A549 (cell line): ENCODE results near the gene CNOT2. TPM values are rescaled to one million over a fixed set of nuclear protein-coding genes. Genes with fewer than 3 reads are reported as not detected.

ENCODE experiments used
- ATAC-seq, 2 experiments: fragments of 200-7000 bp in 1 of 2; fragments of >200 bp in 1 of 2; cut with Nextera tagmentation in 1 of 2; cut with Tn5 transposase in 1 of 2; 3 replicates each; pipeline versions ENCODE4 v1.8.0 to v1.9.1; 2018 to 2020; ENCODE audit warnings: mild to moderate bottlenecking in 1 of 2, moderate library complexity in 1 of 2
- CTCF ChIA-PET: fragments of 300-600 bp; sonication (Branson Sonifier 250); formaldehyde crosslinking; extraction: SDS; loops from one replicate; lab custom pipeline; 2021; ENCODE audit warnings: antibody characterized with exemption, inconsistent platforms; lab: Yijun Ruan, JAX
- POLR2A ChIA-PET: fragments of 350-600 bp; formaldehyde crosslinking; extraction: SDS; loops from one replicate; lab custom pipeline; 2021; ENCODE audit warnings: antibody characterized with exemption, inconsistent platforms; lab: Yijun Ruan, JAX
- DNase-seq, 2 experiments: peaks; one replicate each; pipeline versions ENCODE4 v3.0.0 to v3.0.0-alpha.2; 2011 to 2016; ENCODE audit warnings: low read depth in 1 of 2, low spot score in 1 of 2
- FAIRE-seq: peaks from 2 replicates; lab custom pipeline; 2011; peaks lifted over from hg19 to GRCh38; lab: Jason Lieb, UNC
- H3K27ac ChIP-seq, 2 experiments: fragments of >200 bp; sonication (Bioruptor Twin); formaldehyde crosslinking; 3 replicates each; pipeline ENCODE4 v1.5.1; 2016 to 2017
- H3K4me1 ChIP-seq: fragments of >200 bp; sonication (Bioruptor Twin); formaldehyde crosslinking; 3 replicates; pipeline ENCODE4 v1.6.1; 2016
- H3K4me2 ChIP-seq: fragments of >200 bp; sonication (Bioruptor Twin); formaldehyde crosslinking; 3 replicates; pipeline ENCODE4 v1.6.1; 2016
- H3K4me3 ChIP-seq: fragments of >200 bp; sonication (Bioruptor Twin); formaldehyde crosslinking; 3 replicates; pipeline ENCODE4 v1.5.1; 2016
- H3K9me3 ChIP-seq: fragments of >200 bp; sonication (Bioruptor Twin); formaldehyde crosslinking; 3 replicates; pipeline ENCODE4 v1.6.1; 2016
- ESRRA ChIP-seq: fragments of 150-350 bp; IDR thresholded peaks from 2 replicates; pipeline ENCODE4 v1.6.1; 2014; ENCODE audit warnings: mild to moderate bottlenecking, low read length, borderline replicate concordance
- FOSB ChIP-seq: fragments of 250-450 bp; sonication (Bioruptor Pico); IDR thresholded peaks from 2 replicates; pipeline ENCODE4 v1.5.0; 2020; ENCODE audit warnings: mild to moderate bottlenecking, moderate library complexity
- HOXB13 ChIP-seq: fragments of 250-450 bp; sonication (Bioruptor Pico); IDR thresholded peaks from 2 replicates; pipeline ENCODE4 v1.5.0; 2020; ENCODE audit warnings: low read depth, mild to moderate bottlenecking, moderate library complexity
- JUN ChIP-seq, 2 experiments: fragments of >200 bp; sonication (Bioruptor Twin); formaldehyde crosslinking; IDR thresholded peaks; 2 replicates in 1 of 2; 3 replicates in 1 of 2; pipeline ENCODE4 v1.6.1; 2016 to 2017
- JUNB ChIP-seq: fragments of >200 bp; sonication (Bioruptor Twin); formaldehyde crosslinking; IDR thresholded peaks from 2 replicates; pipeline ENCODE4 v1.6.1; 2016
- KDM1A ChIP-seq: fragments of 200-600 bp; sonication (generic); IDR thresholded peaks from 2 replicates; pipeline ENCODE4 v1.6.1; 2016; ENCODE audit warnings: low read depth, mild to moderate bottlenecking
- KDM5A ChIP-seq: fragments of 200-600 bp; sonication (generic); IDR thresholded peaks from 2 replicates; pipeline ENCODE4 v1.6.1; 2016; ENCODE audit warnings: antibody characterized with exemption, mild to moderate bottlenecking
- MAFK ChIP-seq: fragments of 450-650 bp; IDR thresholded peaks from 2 replicates; pipeline ENCODE4 v1.6.1; 2014; ENCODE audit not compliant: partially characterized antibody
- NR3C1 ChIP-seq: fragments of >200 bp; sonication (Bioruptor Twin); formaldehyde crosslinking; IDR thresholded peaks from 3 replicates; pipeline ENCODE4 v1.6.1; 2017
- PHF8 ChIP-seq: fragments of 200-600 bp; sonication (generic); IDR thresholded peaks from 2 replicates; pipeline ENCODE4 v1.6.1; 2016; ENCODE audit warnings: low read depth, mild to moderate bottlenecking, antibody characterized with exemption, moderate library complexity, borderline replicate concordance
- RAD21 ChIP-seq, 2 experiments: fragments of >200 bp in 1 of 2; sonication (Bioruptor Twin) in 1 of 2; formaldehyde crosslinking in 1 of 2; IDR thresholded peaks in 1 of 2; conservative IDR thresholded peaks in 1 of 2; 2 replicates in 1 of 2; 3 replicates in 1 of 2; pipeline ENCODE4 v1.6.1; 2012 to 2018; ENCODE audit warnings: inconsistent platforms in 1 of 2
- RARB ChIP-seq: fragments of 250-450 bp; sonication (Bioruptor Pico); IDR thresholded peaks from 2 replicates; pipeline ENCODE4 v1.8.0; 2021; ENCODE audit warnings: mild to moderate bottlenecking, moderate library complexity
- SREBF2 ChIP-seq: fragments of 450-650 bp; IDR thresholded peaks from 2 replicates; pipeline ENCODE4 v1.6.1; 2014; ENCODE audit warnings: mild to moderate bottlenecking, moderate library complexity
- ZC3H11A ChIP-seq: fragments of 450-650 bp; IDR thresholded peaks from 2 replicates; pipeline ENCODE4 v1.6.1; 2014; ENCODE audit warnings: antibody characterized with exemption, mild to moderate bottlenecking
- WGBS: methylation state at CpG from one replicate; pipeline ENCODE4 v1.1.6; 2017; ENCODE audit errors: missing lambda C conversion rate; 5-methylcytosine and 5-hydroxymethylcytosine counted together
- polyA plus RNA-seq, 4 experiments: library from polyadenylated mRNA; depleted of rRNA in 3 of 4; stranded (reverse); fragments of >200 nt; fragmentation: RNase III in 1 of 4; extraction: RNeasy Plus Mini Kit Qiagen cat#74134 plus additional on column Dnase treatment in 1 of 4; gene quantifications; 2 replicates in 3 of 4; 3 replicates in 1 of 4; pipeline ENCODE4 v1.2.3, GENCODE V29; 2011 to 2017
- TF ChIP-seq, protein P1 (sequence below): fragments of 200-600 bp; sonication (generic); IDR thresholded peaks from 2 replicates; pipeline ENCODE4 v1.6.1; 2016; ENCODE audit warnings: antibody characterized with exemption, mild to moderate bottlenecking, moderate library complexity
- TF ChIP-seq, protein P2 (sequence below): fragments of 150-350 bp; IDR thresholded peaks from 2 replicates; pipeline ENCODE4 v1.6.1; 2014; ENCODE audit warnings: low read depth, mild to moderate bottlenecking, low read length

Gene CNOT2
- polyA plus RNA-seq, 2 of the 4 experiments (the other 2 are of a cell fraction) = 87.2 to 105 TPM

- TF ChIP-seq ZC3H11A = no peak
- no peak for TF ChIP-seq FOSB (CRISPR knock-in tag)
Measured at GRCh38 chr12:70213707-70214106, 29.5 kb upstream of the CNOT2 start (continued).

- peaks cover 9% of the 10 kb centered on the region; the same call in 1 of the 3 replicates for H3K9me3 ChIP-seq
- H3K4me2 ChIP-seq = no peak overlapping the region
- TF ChIP-seq JUN (IDR thresholded peaks at IDR 0.05) (no peak), JUNB (no peak), RARB (CRISPR knock-in tag) (no peak), FOSB (CRISPR knock-in tag) (no peak), HOXB13 (no peak)
- TF ChIP-seq, protein P1, sequence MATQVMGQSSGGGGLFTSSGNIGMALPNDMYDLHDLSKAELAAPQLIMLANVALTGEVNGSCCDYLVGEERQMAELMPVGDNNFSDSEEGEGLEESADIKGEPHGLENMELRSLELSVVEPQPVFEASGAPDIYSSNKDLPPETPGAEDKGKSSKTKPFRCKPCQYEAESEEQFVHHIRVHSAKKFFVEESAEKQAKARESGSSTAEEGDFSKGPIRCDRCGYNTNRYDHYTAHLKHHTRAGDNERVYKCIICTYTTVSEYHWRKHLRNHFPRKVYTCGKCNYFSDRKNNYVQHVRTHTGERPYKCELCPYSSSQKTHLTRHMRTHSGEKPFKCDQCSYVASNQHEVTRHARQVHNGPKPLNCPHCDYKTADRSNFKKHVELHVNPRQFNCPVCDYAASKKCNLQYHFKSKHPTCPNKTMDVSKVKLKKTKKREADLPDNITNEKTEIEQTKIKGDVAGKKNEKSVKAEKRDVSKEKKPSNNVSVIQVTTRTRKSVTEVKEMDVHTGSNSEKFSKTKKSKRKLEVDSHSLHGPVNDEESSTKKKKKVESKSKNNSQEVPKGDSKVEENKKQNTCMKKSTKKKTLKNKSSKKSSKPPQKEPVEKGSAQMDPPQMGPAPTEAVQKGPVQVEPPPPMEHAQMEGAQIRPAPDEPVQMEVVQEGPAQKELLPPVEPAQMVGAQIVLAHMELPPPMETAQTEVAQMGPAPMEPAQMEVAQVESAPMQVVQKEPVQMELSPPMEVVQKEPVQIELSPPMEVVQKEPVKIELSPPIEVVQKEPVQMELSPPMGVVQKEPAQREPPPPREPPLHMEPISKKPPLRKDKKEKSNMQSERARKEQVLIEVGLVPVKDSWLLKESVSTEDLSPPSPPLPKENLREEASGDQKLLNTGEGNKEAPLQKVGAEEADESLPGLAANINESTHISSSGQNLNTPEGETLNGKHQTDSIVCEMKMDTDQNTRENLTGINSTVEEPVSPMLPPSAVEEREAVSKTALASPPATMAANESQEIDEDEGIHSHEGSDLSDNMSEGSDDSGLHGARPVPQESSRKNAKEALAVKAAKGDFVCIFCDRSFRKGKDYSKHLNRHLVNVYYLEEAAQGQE = no peak
- no peak overlapping the region for H3K27ac ChIP-seq
- POLR2A ChIA-PET = no interaction called here
- 29% methylated on average over 2 of the region's 2 CpGs for WGBS
- DNase-seq (no peak), FAIRE-seq (no peak), ATAC-seq (no peak)
- CTCF ChIA-PET = no interaction called here
- no peaks in the 10 kb centered on the region for H3K4me1 ChIP-seq
- no peak overlapping the region for H3K4me3 ChIP-seq
Measured at GRCh38 chr12:70214972-70215617, 28.1 kb upstream of the CNOT2 start.

- TF ChIP-seq SREBF2 = no peak
- TF ChIP-seq, protein P2, sequence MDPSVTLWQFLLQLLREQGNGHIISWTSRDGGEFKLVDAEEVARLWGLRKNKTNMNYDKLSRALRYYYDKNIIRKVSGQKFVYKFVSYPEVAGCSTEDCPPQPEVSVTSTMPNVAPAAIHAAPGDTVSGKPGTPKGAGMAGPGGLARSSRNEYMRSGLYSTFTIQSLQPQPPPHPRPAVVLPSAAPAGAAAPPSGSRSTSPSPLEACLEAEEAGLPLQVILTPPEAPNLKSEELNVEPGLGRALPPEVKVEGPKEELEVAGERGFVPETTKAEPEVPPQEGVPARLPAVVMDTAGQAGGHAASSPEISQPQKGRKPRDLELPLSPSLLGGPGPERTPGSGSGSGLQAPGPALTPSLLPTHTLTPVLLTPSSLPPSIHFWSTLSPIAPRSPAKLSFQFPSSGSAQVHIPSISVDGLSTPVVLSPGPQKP = no peak
- TF ChIP-seq KDM1A = no peak
- no peak for TF ChIP-seq PHF8
- no peak for TF ChIP-seq MAFK
- no peak for TF ChIP-seq NR3C1
- no peak overlapping the region for H3K4me3 ChIP-seq
- no peaks in the 10 kb centered on the region for H3K4me1 ChIP-seq
- POLR2A ChIA-PET = no interaction called here
- CTCF ChIA-PET = interaction anchor here (1.6 kb wide), 1 partner anchor 9 kb away, joined by 4 read pairs; no protein-coding TSS in a partner anchor
- H3K4me2 ChIP-seq = no peak overlapping the region
- no peak overlapping the region for H3K27ac ChIP-seq
- ATAC-seq (no peak), FAIRE-seq (no peak), DNase-seq (no peak)
- peaks cover 9% of the 10 kb centered on the region; the same call in 1 of the 3 replicates for H3K9me3 ChIP-seq
Measured at GRCh38 chr12:70217416-70217815, 25.8 kb upstream of the CNOT2 start.

DNA sequence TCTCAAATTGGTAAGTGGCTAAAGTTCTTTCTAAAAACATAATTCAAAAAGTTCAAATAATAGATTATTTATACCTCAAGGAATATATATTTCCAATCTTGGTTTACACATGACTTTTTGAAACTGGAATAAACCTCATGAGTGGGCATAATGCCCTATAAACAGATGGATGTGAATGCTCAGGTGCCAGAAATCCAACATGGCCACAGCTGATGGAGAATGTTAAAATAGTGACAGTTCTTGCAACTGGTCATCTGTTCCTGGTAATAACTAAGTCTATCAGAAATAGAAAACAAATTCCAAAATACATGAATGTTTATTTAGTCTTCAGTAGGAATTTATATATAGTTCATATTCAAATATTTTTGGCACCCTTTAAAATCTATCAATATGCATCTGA, 21.6 kb upstream of the CNOT2 start:
- H3K4me2 ChIP-seq = no peak overlapping the region
- DNase-seq = no peak
- TF ChIP-seq ESRRA = no peak
- TF ChIP-seq KDM5A = no peak
- no peak for TF ChIP-seq RAD21 (conservative IDR thresholded peaks at IDR 0.05 in 1 of 2, IDR thresholded peaks at IDR 0.05 in 1 of 2)
- TF ChIP-seq, all 56 proteins: peak for 0
- CTCF ChIA-PET = no interaction called here
- POLR2A ChIA-PET = no interaction called here
- no peaks in the 10 kb centered on the region for H3K9me3 ChIP-seq
- H3K4me3 ChIP-seq = no peak overlapping the region
- FAIRE-seq = peak; percentile 70
- ATAC-seq = no peak
- H3K27ac ChIP-seq = no peak overlapping the region
- H3K4me1 ChIP-seq = no peaks in the 10 kb centered on the region
